ENCODE results near the gene MRPL19. TPM values are rescaled to one million over a fixed set of nuclear protein-coding genes. Genes with fewer than 3 reads are reported as not detected.

MRPL19 gene
- total and polyA plus RNA-seq, 7 experiments from 2014 or later, result 14.2 to 44.8 (median 26.2) TPM

DNA sequence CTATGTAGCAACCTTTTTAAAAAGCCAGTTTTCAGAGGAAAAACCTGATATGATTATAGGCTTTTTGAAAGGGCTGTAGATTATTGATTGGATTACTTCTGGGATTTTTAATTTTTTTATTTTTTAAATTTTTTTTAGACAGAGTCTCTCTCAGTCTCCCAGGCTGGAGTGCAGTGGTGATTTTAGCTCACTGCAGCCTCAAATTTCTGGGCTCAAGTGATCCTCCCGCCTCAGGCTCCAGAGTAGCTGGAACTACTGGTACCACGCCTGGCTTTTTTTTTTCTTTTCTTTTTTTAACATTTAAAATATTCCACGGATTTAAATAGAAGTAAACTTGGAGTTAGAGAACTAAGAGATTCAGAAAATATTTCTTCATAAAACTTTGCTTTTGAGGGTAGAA lies 1.2 kb downstream of the MRPL19 start:
- intact Hi-C loops (cut with micrococcal nuclease), result loop anchor here in 1 of 2 donors (5.0 kb wide), 1 partner anchor 805 kb away; no protein-coding TSS in a partner anchor
- no peak for ATAC-seq
- H3K4me1 ChIP-seq (ENCODE audit: control insufficient read depth in 2 of 2, insufficient read depth in 2 of 2, low read length in 2 of 2), result peaks cover 7 to 17% of the 10 kb centered on the region in 2 donors
- Mint-ChIP-seq H3K4me3 (peak overlapping the region; percentile 83 to 96 (median 93)), H3K27me3 (no peaks in the 10 kb centered on the region), H3K27ac (peak overlapping the region in 7 of 9 donors; percentile 54 to 93 (median 86)), H3K36me3 (peaks cover 13 to 35% (median 14%) of the 10 kb centered on the region in 5 donors), H3K4me1 (peaks cover 25 to 54% (median 50%) of the 10 kb centered on the region in 7 donors), H3K9me3 (peaks cover 0 to 7% (median 0%) of the 10 kb centered on the region in 11 donors)
- POLR2A ChIA-PET, result interaction anchor here (2.3 kb wide), 1 partner anchor 63 kb away, joined by 12 read pairs; the partner anchor contains the start of gene GCFC2
- no peak for DNase-seq
- peak overlapping the region; percentile 92 for H3K4me3 ChIP-seq (ENCODE audit: low read length)
- H3K27me3 ChIP-seq (ENCODE audit: control insufficient read depth in 2 of 2, insufficient read depth in 2 of 2, low read length in 2 of 2), result no peaks in the 10 kb centered on the region
- no peak overlapping the region for H3K27ac ChIP-seq (ENCODE audit: low read depth, low read length)
- H3K9me3 ChIP-seq (ENCODE audit: control insufficient read depth in 2 of 3, low read length in 3 of 3), result no peaks in the 10 kb centered on the region
- CTCF ChIA-PET, result no interaction called here
- H3K36me3 ChIP-seq (ENCODE audit: control insufficient read depth in 2 of 3, insufficient read depth in 3 of 3, low read length in 3 of 3), result peaks cover 5 to 34% (median 8%) of the 10 kb centered on the region in 3 experiments

DNA sequence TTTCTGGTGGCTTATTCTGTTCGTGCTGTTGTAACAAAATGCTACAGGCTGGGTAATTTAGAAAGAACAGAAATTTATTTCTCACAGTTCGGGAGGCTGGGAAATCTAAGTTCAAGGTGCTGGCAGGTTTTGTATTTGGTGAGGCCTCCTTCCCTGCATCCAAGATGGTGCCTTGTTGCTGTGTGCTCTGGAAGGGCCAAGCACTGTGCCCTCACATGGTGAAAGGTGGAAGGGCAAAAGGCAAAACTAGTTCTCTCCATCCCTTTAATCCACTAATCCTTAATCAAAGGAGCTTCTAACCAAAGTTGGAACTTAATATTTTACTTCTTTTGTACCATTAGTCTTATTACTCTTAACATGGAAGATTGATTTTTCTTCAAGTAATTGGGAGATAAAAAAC lies 7.4 kb downstream of the MRPL19 start:
- POLR2A ChIA-PET, result no interaction called here
- CTCF ChIA-PET, result interaction anchor here (0.6 to 1.1 kb wide), 2 partner anchors 9 to 14 kb away, joined by 3 to 5 read pairs; no protein-coding TSS in a partner anchor
- peak overlapping the region in 2 of 9 donors; percentile 15 to 62 for H3K27ac Mint-ChIP-seq

GRCh38 chr2:75655861-75656260 lies 9.3 kb downstream of the MRPL19 start:
- no peaks in the 10 kb centered on the region for H3K27me3 ChIP-seq (ENCODE audit: control insufficient read depth in 2 of 2, insufficient read depth in 2 of 2, low read length in 2 of 2)
- DNase-seq, result no peak
- H3K4me3 ChIP-seq (ENCODE audit: low read length), result no peak overlapping the region
- peaks cover 0 to 4% (median 0%) of the 10 kb centered on the region in 3 experiments for H3K9me3 ChIP-seq (ENCODE audit: control insufficient read depth in 2 of 3, low read length in 3 of 3)
- Mint-ChIP-seq H3K36me3 (peaks cover 40 to 91% (median 89%) of the 10 kb centered on the region in 5 donors), H3K27me3 (no peaks in the 10 kb centered on the region), H3K27ac (peak overlapping the region in 2 of 9 donors; percentile 3 to 67), H3K9me3 (peaks cover 4 to 28% (median 16%) of the 10 kb centered on the region in 11 donors), H3K4me1 (peaks cover 7 to 54% (median 31%) of the 10 kb centered on the region in 7 donors), H3K4me3 (no peak overlapping the region)
- POLR2A ChIA-PET, result interaction anchor here (0.9 kb wide), 1 partner anchor 9 kb away, joined by 3 read pairs; the partner anchor contains the start of gene MRPL19
- no peaks in the 10 kb centered on the region for H3K4me1 ChIP-seq (ENCODE audit: control insufficient read depth in 2 of 2, insufficient read depth in 2 of 2, low read length in 2 of 2)
- no peak for ATAC-seq
- H3K27ac ChIP-seq (ENCODE audit: low read depth, low read length), result no peak overlapping the region
- intact Hi-C loops (cut with micrococcal nuclease), result no loop called here
- CTCF ChIA-PET, result interaction anchor here (1.2 to 2.5 kb wide), 2 partner anchors 14 to 21 kb away, joined by 3 to 6 read pairs; no protein-coding TSS in a partner anchor
- peaks cover 23 to 84% (median 23%) of the 10 kb centered on the region in 3 experiments for H3K36me3 ChIP-seq (ENCODE audit: control insufficient read depth in 2 of 3, insufficient read depth in 3 of 3, low read length in 3 of 3)

More for the DNA sequence above, 7.4 kb downstream of the MRPL19 start:
- Mint-ChIP-seq H3K36me3 (peaks cover 28 to 88% (median 70%) of the 10 kb centered on the region in 5 donors), H3K27me3 (no peaks in the 10 kb centered on the region), H3K4me3 (no peak overlapping the region), H3K9me3 (peaks cover 2 to 14% (median 6%) of the 10 kb centered on the region in 11 donors), H3K4me1 (peaks cover 11 to 67% (median 46%) of the 10 kb centered on the region in 7 donors)
- no peak for ATAC-seq
- intact Hi-C loops (cut with micrococcal nuclease), result no loop called here
- Histone ChIP-seq H3K27me3 (ENCODE audit: control insufficient read depth in 2 of 2, insufficient read depth in 2 of 2, low read length in 2 of 2) (no peaks in the 10 kb centered on the region), H3K4me3 (ENCODE audit: low read length) (no peak overlapping the region), H3K9me3 (ENCODE audit: control insufficient read depth in 2 of 3, low read length in 3 of 3) (peaks cover 0 to 4% (median 0%) of the 10 kb centered on the region in 3 experiments), H3K36me3 (ENCODE audit: control insufficient read depth in 2 of 3, insufficient read depth in 3 of 3, low read length in 3 of 3) (peaks cover 23 to 84% (median 23%) of the 10 kb centered on the region in 3 experiments), H3K4me1 (ENCODE audit: control insufficient read depth in 2 of 2, insufficient read depth in 2 of 2, low read length in 2 of 2) (no peaks in the 10 kb centered on the region), H3K27ac (ENCODE audit: low read depth, low read length) (no peak overlapping the region)
- no peak for DNase-seq

DNA sequence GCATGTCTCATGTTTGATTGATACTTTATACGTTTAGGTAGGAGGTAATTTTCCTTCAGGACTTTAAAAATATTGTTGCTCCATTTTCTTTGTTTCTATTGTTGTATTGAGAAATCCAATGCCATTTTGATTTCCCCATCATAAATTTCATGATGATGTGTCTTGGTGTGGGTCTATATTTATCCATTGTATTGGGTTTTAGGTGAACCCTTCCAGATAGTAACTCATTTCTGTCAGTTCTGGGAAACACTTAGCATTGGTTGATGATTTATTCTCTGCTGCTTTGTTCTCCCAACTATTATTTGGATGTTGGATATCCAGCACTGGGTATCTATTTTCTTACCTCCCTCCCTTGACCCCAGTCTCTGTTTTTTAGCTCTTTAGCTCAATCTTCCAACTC lies 10.0 kb downstream of the MRPL19 start:
- Histone ChIP-seq H3K36me3 (ENCODE audit: control insufficient read depth in 2 of 3, insufficient read depth in 3 of 3, low read length in 3 of 3) (peaks cover 18 to 86% (median 23%) of the 10 kb centered on the region in 3 experiments), H3K4me3 (ENCODE audit: low read length) (no peak overlapping the region), H3K27me3 (ENCODE audit: control insufficient read depth in 2 of 2, insufficient read depth in 2 of 2, low read length in 2 of 2) (no peaks in the 10 kb centered on the region), H3K27ac (ENCODE audit: low read depth, low read length) (no peak overlapping the region), H3K9me3 (ENCODE audit: control insufficient read depth in 2 of 3, low read length in 3 of 3) (peaks cover 0 to 4% (median 0%) of the 10 kb centered on the region in 3 experiments), H3K4me1 (ENCODE audit: control insufficient read depth in 2 of 2, insufficient read depth in 2 of 2, low read length in 2 of 2) (no peaks in the 10 kb centered on the region)
- POLR2A ChIA-PET, result interaction anchor here (0.9 kb wide), 1 partner anchor 10 kb away, joined by 3 read pairs; the partner anchor contains the start of gene MRPL19
- no peak for ATAC-seq
- H3K9me3 Mint-ChIP-seq, result peaks cover 4 to 28% (median 16%) of the 10 kb centered on the region in 11 donors
- H3K4me3 Mint-ChIP-seq, result no peak overlapping the region
- H3K36me3 Mint-ChIP-seq, result peaks cover 41 to 93% (median 91%) of the 10 kb centered on the region in 5 donors
- no peaks in the 10 kb centered on the region for H3K27me3 Mint-ChIP-seq
- intact Hi-C loops (cut with micrococcal nuclease), result no loop called here
- CTCF ChIA-PET, result interaction anchor here (1.0 to 2.5 kb wide), 3 partner anchors 15 to 20 kb away, joined by 3 to 6 read pairs (median 5); no protein-coding TSS in a partner anchor
- H3K4me1 Mint-ChIP-seq, result peaks cover 7 to 50% (median 24%) of the 10 kb centered on the region in 7 donors
- H3K27ac Mint-ChIP-seq, result peak overlapping the region in 2 of 9 donors; percentile 3 to 26
- DNase-seq, result no peak

DNA sequence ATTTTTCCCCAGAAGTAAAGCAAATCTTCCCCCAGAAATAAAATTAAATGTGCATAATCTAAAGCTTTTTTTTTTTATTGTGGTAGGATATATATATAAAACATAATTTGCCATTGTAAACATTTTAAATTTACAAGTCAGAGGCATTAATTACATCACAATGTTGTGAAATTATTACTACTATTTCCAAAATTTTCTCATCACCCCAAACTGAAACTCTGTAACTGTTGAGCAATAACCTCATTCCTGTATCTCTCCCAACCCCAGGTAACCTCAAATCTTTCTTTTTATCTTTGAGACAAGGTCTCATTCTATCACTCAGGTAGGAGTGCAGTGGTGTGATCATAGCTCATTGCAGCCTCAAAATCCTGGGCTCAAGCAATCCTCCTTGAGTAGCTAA lies 11.2 kb downstream of the MRPL19 start:
- Mint-ChIP-seq H3K4me3 (no peak overlapping the region), H3K4me1 (peaks cover 7 to 45% (median 21%) of the 10 kb centered on the region in 7 donors), H3K27me3 (no peaks in the 10 kb centered on the region), H3K9me3 (peaks cover 4 to 28% (median 16%) of the 10 kb centered on the region in 11 donors), H3K36me3 (peaks cover 41 to 94% (median 88%) of the 10 kb centered on the region in 5 donors), H3K27ac (no peak overlapping the region)
- intact Hi-C loops (cut with micrococcal nuclease), result no loop called here
- ATAC-seq, result no peak
- POLR2A ChIA-PET, result no interaction called here
- Histone ChIP-seq H3K4me1 (ENCODE audit: control insufficient read depth in 2 of 2, insufficient read depth in 2 of 2, low read length in 2 of 2) (no peaks in the 10 kb centered on the region), H3K36me3 (ENCODE audit: control insufficient read depth in 2 of 3, insufficient read depth in 3 of 3, low read length in 3 of 3) (peaks cover 15 to 80% (median 18%) of the 10 kb centered on the region in 3 experiments), H3K27ac (ENCODE audit: low read depth, low read length) (no peak overlapping the region), H3K9me3 (ENCODE audit: control insufficient read depth in 2 of 3, low read length in 3 of 3) (peaks cover 0 to 4% (median 0%) of the 10 kb centered on the region in 3 experiments), H3K4me3 (ENCODE audit: low read length) (no peak overlapping the region), H3K27me3 (ENCODE audit: control insufficient read depth in 2 of 2, insufficient read depth in 2 of 2, low read length in 2 of 2) (no peaks in the 10 kb centered on the region)
- CTCF ChIA-PET, result interaction anchor here (0.8 to 1.0 kb wide), 2 partner anchors 10 to 18 kb away, joined by 3 to 5 read pairs; no protein-coding TSS in a partner anchor
- DNase-seq, result no peak

DNA sequence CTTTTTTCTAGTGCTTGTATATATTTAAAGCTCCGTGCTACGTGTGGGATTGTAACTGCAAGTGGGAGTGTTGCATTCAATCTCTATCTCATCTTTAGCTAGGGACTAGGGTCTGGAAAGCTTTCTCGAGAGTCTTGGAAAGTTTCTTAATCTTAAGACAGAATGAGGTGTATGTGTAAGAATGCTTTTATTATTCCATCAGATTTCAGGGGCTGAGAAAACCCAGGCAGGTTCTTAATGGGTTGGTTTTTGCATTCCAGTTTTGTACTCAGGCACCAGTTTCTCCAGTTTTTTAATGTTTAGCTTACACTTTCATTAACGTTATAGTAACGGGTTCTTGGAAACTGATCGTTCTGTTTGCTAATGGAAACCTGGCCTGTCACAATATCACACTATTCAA lies 20.3 kb downstream of the MRPL19 start:
- no peak overlapping the region for H3K27ac Mint-ChIP-seq
- no peak overlapping the region for H3K4me3 Mint-ChIP-seq
- DNase-seq, result no peak
- H3K36me3 Mint-ChIP-seq, result peaks cover 9 to 46% (median 28%) of the 10 kb centered on the region in 5 donors
- H3K36me3 ChIP-seq (ENCODE audit: control insufficient read depth in 2 of 3, insufficient read depth in 3 of 3, low read length in 3 of 3), result peaks cover 0 to 32% (median 0%) of the 10 kb centered on the region in 3 experiments
- no peaks in the 10 kb centered on the region for H3K9me3 ChIP-seq (ENCODE audit: control insufficient read depth in 2 of 3, low read length in 3 of 3)
- no peak overlapping the region for H3K27ac ChIP-seq (ENCODE audit: low read depth, low read length)
- H3K27me3 ChIP-seq (ENCODE audit: control insufficient read depth in 2 of 2, insufficient read depth in 2 of 2, low read length in 2 of 2), result no peaks in the 10 kb centered on the region
- intact Hi-C loops (cut with micrococcal nuclease), result no loop called here
- H3K4me1 ChIP-seq (ENCODE audit: control insufficient read depth in 2 of 2, insufficient read depth in 2 of 2, low read length in 2 of 2), result no peaks in the 10 kb centered on the region
- H3K27me3 Mint-ChIP-seq, result no peaks in the 10 kb centered on the region
- H3K9me3 Mint-ChIP-seq, result no peaks in the 10 kb centered on the region
- peaks cover 0 to 3% (median 0%) of the 10 kb centered on the region in 7 donors for H3K4me1 Mint-ChIP-seq
- no peak overlapping the region for H3K4me3 ChIP-seq (ENCODE audit: low read length)
- CTCF ChIA-PET, result interaction anchor here (1.4 to 1.6 kb wide), 2 partner anchors 10 to 14 kb away, joined by 3 to 4 read pairs; no protein-coding TSS in a partner anchor
- POLR2A ChIA-PET, result interaction anchor here (0.6 kb wide), 1 partner anchor 11 kb away, joined by 5 read pairs; no protein-coding TSS in a partner anchor
- ATAC-seq, result no peak

All from naive thymus-derived CD4-positive, alpha-beta T cell (primary cell).